LoVo (cell line): Measurements from ENCODE around the gene ASAH2.
"Not testable (repeated sequence)": the region's sequence is repeated elsewhere in the genome, so short reads cannot be mapped to it uniquely, and the experiment has no call there.

ENCODE experiments used
- DNase-seq: peaks from one replicate; pipeline ENCODE4 v3.0.0-alpha.2; 2016; ENCODE audit warnings: low spot score

The ASAH2 gene

DNA sequence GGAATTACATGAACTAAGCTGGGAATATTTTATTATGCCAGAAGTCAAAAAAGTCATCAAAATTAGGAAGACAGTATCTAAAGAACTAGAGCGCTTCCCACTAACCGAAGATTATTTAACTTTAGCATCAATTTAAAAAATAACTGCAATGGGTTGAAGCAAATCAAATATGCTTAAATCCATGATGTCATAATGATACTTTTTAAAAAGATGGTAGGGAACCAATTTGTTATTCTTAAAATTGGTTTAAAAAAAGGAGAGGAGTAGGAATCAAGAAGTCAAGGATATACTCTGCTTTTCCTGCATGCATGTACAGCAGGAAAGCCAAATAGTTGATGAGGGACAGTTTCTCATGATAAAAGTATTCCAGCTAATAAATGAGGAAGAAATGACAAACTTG is 3.2 kb upstream of the ASAH2 start:
- DNase-seq: no peak

GRCh38 chr10:50250096-50250854 is 1.0 kb downstream of the ASAH2 start:
- no peak for DNase-seq

DNA sequence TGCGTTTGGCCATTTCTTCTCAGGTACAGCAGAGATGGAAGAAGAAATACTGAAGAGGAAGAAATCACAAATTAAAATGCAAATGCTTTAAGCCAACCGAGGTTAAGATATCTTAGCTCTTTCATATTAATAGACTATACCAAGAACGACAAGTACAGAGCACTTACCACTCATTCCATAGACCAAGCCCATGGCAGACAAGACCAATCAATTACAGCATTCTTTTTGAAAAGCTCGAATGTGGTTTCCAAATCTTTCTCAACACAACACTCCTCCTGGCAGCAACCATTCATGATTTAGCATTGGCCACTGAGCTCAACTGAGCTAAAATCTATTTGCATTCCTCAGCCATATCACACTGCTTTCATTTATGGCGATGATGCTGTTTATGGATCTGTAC is 2.7 kb downstream of the ASAH2 start:
- DNase-seq: no peak

DNA sequence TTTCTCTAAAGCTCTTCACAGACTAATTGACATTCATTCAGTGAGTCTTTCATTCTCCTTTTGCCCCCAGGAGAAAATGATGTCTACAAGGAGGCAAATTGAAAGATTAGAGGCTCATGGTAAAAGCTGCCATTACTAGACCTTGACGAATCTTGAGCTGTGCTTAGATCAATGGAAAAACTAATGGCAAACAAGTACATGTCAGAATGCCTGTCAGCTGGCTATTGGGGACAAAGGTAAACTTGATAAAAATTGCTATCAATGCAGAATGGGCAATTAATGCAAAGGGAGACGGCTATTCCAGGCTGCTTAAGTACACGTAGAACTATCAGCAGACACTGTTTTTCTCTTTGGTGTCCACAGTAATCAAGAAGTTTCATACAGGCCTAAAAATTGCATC is 3.3 kb downstream of the ASAH2 start:
- no peak for DNase-seq

DNA sequence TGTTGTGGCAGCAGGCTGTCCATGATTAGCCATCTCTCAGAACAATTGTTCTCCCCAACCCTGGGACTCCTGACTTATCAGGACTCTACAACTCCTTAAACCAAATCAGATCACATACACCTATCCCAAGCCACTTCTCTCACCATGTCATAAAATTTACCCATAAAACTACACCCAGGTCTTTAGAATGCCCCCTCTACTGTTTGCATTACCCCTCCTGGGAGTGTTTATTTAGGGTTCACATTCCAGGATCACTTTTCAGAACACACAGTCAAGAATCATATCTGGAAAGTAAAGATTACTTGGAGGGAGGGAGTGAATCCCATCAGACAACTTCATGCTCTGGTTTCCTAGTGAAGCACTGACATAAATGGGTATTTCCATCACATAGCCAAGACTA is 7.1 kb downstream of the ASAH2 start:
- no peak for DNase-seq

DNA sequence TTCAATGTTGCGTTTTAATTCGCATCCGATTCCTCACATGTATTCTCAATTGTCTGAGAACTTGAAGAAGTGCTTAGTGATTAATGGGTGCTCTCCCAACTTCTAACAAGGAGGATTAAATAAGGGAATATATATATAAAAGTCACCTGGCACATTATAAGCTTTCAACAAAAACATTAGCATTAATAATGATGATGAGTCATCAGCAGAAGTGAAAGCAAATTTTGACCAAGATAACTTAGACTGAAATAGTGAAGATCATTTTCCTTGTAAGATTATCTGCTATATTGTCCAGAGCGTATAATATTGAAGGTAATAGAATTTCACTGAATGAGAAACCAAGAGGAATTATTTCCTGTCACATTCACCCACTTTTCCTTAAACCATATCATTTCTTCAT is 8.5 kb downstream of the ASAH2 start:
- no peak for DNase-seq

GRCh38 chr10:50241478-50241877 is 9.8 kb downstream of the ASAH2 start:
- DNase-seq: not testable (repeated sequence)

DNA sequence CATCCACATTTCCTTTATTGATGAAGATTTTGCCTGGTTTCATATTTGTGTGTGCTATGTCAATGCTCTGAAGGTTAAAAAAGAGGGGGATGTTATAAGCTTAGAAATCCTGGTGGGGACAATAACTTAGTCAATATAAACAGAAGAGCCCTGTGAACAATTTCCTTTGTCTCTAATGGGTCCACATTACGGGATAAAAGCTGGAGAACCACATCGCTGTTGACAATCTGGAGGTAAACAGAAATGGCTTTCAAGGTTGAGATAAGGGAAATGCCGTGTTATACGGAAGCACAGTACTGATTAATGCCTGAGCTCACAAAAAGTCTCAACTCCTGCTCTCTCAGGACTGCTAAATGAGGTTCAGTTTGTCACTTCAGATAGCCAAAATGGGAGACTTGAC is 16.8 kb downstream of the ASAH2 start:
- DNase-seq: no peak

DNA sequence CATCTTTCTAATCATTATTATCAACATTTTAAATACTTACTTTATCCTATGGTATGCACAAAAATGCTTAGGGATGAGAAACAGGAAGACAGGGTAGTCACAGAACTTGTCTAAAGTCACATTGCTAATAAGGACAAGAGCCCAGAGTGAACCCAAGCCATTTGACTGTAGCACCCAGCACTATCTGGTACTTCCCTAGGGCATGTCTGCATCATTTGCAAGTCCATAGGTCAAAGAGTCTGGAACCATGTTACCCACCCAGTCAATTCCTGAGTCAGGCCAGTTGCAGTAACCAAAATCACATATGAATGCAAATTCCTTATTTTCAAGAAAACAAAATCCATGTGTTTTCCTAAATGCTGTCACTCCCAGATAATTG is 19.1 kb downstream of the ASAH2 start:
- DNase-seq: no peak

GRCh38 chr10:50231515-50232260 is 19.6 kb downstream of the ASAH2 start:
- DNase-seq: no peak

DNA sequence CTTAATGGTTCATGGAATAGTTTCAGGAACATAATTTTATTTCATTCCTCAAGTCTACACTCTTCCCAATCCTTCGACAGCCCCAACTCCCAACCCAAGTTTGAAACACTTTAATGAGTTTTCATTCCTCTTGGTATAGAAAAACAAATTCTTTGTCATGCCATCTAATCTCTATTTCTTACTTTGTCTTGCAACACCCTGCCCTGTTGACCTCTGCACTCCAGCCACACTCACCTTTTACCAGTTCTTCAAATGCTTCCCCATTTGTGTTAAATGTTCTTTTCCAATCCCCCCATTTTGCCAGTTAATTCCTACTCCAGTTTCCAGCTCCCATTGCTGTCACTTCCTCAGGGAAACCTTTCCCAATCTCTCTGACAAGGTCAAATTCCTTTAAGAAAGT is 21.9 kb downstream of the ASAH2 start:
- DNase-seq: no peak

GRCh38 chr10:50228672-50229071 is 22.6 kb downstream of the ASAH2 start:
- no peak for DNase-seq

DNA sequence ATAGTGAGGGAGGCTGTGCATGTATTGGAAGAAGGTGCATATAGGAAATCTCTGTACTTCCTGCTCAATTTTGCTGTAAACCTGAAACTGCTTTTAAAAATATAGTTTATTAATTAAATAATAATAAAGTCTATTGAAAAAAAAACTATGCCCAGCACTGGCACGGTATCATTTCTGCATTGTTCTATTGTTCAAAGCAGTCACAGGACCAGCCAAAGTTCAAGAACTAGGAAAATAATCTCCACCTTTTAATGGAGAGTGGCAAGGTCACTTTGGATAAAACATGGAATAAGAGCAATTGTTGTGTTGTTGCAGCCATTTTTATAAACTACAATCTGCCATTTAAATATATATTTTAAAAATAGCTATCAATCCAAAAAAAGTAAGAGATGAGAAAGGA is 24.7 kb downstream of the ASAH2 start:
- DNase-seq: no peak

DNA sequence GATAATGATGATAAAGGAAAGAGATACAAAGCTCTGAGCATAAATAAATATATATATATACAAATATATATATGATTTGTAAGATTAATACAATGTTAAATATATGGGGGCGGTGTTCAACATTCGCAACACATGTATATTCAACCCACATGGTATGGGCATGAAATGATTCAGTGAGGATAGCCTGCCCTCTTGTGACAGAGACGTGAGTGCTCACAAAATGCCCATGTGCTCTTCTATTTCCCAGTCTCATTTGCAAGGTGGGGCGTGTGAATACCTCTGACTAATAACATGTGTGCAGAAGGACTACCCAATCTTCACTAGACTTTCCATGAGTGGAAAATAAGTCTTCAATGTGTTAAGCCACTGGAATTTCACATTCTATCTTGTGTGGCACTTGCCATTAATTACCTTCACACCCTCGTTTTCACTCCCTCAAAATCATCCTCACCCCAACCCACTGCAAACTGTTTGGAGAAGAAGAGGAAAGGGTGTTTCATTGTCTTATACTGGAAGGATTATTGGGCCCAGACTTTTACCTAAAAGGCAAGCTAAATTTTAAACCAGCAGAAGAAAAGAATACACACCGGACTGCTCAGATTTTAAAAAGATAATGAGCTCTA is 26.9 kb downstream of the ASAH2 start:
- peak; percentile 64 for DNase-seq

- no peak for DNase-seq
These were observed 29.1 kb downstream of the ASAH2 start for GRCh38 chr10:50222199-50222598.

DNA sequence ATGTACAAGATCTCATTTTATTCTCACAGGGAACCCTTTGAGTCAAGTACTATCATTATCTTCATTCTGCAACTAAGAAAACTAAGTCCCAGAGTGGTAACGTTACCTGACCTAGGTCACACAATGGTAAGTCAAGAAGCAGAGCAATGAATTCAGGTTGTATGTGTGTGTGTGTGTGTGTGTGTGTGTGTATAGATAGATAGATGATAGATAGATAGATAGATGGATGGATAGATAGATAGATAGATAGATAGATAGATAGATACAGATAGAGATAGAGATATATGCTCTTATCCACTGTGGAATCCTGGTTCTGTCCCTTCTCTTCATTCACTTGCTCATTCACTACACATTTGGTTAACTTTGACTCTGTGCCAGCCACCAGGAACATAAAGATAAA is 29.8 kb downstream of the ASAH2 start:
- no peak for DNase-seq

GRCh38 chr10:50219646-50220045 is 31.7 kb downstream of the ASAH2 start:
- DNase-seq: no peak

- DNase-seq: no peak
These were observed 32.1 kb downstream of the ASAH2 start for GRCh38 chr10:50219200-50219599.

DNA sequence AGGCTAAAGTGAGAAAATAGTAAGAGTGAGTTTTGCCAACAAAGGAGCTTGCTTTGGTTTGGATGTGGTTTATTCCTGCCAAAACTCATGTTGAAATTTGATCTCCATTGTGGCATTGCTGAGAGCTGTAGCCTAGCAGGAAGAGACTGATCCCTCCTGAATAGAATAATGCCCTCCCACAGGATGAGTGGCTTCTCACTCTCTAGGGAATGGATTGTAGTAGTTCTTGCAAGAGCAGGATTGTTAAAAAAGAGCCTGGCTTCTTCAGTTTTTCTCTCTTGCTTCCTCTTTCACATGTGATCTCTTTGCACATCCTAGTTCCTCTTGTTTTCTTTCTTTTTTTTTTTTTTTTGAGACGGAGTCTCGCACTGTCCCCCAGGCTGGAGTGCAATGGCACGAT is 34.4 kb downstream of the ASAH2 start:
- no peak for DNase-seq

DNA sequence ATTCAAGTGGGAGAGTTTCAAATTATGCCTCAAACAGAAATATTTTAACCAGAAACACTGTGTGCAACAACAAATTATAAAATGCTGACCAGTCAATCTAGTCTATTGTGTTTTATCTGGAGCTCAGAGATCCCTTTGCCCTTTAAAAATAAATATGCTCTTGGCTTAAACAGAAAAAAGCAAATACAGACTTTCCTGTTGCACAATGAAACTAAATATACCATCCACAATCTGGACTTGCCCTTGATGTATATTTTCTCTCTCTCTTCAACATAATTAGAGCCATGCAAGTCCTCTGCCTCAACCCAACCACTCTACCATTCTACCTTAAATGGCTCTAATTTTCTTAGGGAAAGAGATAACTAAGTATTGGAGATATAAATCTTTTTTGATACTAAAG is 34.9 kb downstream of the ASAH2 start:
- no peak for DNase-seq

- DNase-seq: no peak
These were observed 39.6 kb downstream of the ASAH2 start for GRCh38 chr10:50211670-50212069.

DNA sequence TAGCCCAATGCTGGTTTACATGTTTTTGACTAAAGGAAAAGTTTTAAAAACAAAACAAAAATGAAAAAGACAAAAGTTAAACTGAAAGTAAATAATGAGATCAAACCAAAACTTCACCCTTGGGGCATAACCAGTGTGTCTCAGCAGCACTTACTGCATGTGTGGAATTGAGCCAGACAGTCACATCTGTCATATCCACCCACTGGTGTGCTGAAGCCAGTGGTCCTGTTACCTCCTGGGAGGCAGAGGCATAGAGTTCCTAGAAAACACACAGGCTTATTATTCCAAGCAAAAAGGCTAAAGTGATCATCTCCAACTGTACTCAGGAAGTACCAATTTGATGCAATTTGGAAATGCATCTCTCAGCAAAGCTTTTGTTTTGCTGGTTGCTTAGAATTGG is 40.4 kb downstream of the ASAH2 start:
- DNase-seq: no peak
